NK-92 treated with Interleukin-12 subunit alpha and Interleukin-12 subunit beta, amount 100 ng/mL, for 24 hours (cell line): ENCODE measurements around the gene PTPN4.
"Not testable (repeated sequence)": the region's sequence is repeated elsewhere in the genome, so short reads cannot be mapped to it uniquely, and the experiment has no call there.

Source experiments
- DNase-seq: peaks from one replicate; lab custom pipeline; 2025; lab: John Stamatoyannopoulos, UW

Gene PTPN4

DNA sequence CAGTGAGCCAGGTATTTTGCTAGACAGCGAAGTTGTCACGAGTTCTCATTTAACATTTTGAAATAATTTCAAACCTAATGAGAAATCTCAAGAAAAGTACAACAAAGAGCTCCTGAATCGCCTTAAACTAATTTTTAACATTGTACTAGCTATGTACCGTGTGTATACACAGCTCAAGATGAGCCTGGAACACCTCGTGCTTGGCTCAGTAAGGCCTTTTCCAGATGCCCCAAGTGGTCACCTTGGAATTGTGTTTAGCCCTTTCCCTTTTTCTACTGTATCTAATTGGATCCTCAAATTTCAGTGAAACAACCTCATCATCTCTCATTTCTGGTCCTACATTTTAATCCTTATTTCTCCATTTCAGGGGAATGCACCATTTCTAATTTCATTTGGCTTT, 7.2 kb downstream of the PTPN4 start:
- no peak for DNase-seq

DNA sequence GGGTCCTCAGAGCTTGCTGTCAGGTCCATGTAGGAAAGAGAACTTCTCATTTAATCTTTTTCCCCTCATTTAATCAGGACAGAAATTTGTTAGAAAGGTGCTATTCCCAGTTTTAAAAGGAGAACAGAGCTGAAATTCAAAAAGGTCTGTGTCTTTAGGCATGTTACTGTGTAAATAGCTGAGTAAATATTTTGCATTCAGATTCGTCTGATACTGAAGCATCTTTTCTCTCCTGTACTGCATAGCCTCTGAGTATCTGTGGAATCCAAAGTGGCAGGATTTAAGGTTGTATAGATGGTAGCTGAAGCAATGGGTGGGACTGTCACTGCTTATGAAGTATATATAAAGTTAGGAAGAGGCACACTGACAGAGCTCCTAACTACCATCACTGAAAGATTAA, 9.0 kb downstream of the PTPN4 start:
- DNase-seq, result no peak

DNA sequence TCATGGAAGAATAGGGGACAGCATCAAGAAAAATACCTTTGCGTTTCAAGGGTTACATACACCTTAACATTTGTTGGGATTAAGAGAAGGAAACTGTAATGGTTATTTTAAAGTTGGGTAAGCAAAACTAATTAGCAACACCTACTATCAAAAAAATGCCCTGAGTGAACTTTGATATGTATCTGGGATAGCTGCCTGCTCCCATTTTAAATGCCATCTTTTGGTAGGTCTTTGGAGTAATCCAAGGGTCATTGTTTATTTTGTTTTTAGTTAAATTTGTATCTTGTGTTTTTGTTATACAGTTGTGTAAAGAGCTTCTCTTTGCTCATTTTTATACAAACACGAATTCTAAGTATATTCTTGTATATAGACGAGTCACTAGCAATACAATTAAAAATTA, 9.9 kb downstream of the PTPN4 start:
- no peak for DNase-seq

DNA sequence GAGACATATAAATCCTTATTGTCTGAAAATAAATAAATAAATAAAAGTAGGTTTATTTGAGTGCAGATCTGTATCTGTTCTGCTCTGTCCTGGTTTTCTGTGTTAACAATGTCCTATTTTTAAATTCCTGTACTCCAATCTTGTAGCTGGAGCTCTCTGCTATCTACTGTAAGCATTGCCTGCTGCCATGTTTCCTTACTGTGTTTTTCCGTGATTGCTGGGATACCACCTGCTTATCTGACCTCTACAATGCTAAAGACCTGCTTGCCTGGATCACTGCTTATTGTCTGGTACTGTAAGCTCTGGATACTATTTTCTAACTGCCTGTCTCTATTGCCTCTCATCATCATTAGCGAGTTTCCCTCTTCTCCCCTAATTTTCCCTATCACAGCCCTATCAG, 11.6 kb downstream of the PTPN4 start:
- DNase-seq, result no peak

DNA sequence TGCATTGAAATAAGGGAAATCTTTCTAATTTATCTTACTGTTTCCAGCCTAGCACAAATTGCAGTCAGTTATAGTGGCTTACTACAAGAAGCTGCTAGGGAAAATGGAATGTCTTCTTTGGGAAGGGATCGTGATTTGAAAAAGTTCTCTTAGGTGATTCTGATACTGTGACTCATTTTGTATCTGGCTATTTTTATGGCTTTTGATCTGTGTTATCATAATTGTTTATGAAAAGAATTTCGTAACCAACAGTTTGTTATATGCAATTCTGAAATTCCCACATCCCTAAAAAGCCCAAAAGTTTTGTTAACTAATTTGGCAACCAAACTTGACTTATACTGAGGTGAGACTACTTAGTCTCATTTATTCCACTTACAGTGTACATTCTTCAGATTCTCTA, 12.4 kb downstream of the PTPN4 start:
- DNase-seq, result no peak

DNA sequence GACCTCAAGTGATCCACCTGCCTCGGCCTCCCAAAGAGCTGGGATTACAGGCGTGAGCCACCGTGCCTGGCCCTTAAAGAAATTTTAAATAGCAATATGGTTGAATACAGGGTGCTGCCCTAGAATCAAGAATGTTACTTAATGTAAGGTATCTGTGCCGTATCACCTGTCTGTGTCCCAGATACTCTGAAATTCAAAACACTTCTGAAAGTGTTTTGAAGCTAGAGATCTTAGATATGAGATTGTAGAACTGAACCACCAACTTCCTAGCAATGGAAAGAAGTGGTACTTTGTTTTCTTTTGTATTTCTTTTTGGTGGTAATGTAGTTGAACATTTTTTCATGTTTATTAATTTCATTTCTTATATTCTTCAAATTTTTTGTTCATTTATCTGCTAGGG, 13.0 kb downstream of the PTPN4 start:
- no peak for DNase-seq

DNA sequence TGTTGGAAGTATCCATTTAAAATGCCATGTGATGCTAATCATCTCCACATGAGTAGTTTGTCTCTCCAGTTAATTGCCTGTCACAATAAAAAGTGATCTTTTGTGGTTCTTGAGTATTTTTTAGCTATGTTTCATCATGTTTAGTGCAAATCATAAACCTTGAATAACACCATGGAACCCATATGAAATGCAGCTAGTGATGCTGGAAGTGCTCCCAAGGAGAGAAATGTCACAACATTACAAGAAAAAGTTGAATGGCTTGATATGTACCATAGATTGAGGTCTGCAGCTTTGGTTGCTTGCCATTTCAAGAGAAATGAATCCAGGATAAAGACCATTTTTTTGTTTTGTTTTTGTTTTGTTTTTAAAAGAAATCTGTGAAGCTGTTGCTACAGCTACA, 14.3 kb downstream of the PTPN4 start:
- DNase-seq, result no peak

DNA sequence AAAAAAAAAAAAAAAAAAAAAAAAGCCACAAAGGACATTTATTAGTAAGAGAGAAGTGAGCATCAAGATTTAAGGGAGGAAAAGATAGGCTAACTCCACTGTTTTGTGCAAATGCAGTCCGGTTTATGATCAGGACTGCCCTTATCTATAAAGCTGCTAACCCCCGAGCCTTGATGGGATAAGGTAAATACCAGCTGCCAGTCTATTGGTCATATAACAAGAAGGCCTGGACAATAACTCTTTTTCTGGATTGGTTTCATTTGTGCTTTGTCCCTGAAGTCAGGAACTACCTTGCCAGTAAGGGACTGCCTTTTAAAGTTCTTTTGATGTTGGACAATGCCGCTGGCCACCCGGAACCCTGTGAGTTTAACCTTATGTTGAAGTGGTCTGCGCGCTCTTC, 15.4 kb downstream of the PTPN4 start:
- no peak for DNase-seq

DNA sequence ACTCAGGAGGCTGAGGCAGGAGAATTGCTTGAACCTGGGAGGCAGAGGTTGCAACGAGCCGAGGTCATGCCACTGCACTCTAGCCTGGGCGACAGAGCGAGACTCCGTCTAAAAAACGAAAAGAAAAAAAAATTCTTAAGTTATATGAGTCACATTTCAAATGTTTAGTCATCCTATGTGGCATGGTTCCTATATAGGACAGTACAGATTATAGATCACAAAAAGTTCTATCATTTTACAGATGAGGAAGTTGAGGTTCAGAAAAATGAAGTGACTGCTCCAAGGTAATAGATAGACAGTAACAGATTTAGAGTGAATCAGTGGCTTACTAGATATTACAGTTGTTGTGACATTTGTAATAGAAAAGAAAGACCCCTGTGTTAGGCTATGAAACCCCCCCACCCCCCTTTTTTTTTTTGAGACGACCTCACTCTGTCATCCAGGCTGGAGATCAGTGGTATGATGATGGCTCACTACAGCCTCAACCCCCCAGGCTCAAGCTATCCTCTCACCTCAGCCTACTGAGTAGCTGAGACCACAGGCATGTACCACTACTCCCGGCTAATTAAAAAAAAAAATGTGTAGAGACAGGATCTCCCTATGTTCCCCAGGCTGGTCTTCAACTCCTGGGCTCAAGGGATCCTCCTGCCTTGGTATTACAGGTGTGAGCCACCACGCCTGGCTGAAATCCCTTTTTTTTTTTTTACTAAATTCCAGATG, 22.7 kb downstream of the PTPN4 start:
- no peak for DNase-seq

DNA sequence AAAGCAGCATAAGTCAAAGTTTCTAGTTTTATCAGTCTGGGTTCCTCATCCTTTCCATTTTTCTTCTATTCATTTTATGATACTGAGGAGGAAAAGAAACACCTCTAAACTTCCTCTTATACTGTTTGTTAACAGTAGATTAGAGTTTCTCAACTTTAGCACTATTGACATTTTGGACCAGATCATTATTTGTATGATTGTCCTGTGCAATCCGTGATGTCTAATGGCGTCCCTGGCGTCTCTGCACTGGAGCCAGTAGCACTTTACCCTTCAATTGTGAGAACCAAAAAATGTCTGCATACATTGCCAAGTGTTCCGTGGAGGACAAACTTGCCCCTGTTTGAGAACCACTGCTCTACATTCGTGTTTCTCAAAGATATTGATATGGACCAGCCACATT, 25.2 kb downstream of the PTPN4 start:
- DNase-seq, result no peak

DNA sequence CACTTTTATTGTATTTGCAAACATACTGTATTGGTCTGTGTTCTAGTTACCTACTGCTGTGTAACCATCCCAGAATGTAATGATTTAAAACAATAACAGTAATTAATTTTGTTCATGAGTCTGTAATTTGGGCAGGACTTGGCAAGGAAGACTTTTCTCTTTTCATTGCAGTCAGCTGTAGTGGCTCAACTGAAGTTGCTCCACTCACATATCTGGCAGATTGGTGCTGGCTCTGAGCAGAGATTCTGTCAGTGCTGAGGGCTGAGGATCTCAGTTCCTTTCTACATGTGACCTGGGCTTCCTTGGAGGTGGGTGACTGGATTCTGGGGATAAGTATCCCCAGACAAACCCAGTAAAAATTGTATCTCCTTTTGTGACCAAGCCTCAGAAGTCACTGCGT, 26.6 kb downstream of the PTPN4 start:
- DNase-seq, result no peak

DNA sequence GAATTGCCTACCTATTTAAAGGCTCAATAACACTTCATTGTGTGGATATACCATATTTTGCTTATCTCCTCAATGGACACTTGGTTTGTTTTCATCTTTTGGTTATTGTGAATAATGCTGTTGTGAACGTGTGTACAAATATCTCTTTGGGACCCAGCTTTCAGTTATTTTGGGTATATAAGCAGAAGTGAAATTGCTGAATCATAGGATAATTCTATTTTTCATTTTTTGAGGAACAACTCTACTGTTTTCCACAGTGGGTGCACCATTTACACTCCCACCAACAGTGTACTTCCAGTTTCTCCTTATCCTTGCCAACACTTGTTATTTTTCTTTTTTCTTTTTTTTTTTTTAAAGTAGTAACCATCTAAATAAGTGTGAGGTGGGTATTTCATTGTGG, 29.0 kb downstream of the PTPN4 start:
- DNase-seq, result no peak

DNA sequence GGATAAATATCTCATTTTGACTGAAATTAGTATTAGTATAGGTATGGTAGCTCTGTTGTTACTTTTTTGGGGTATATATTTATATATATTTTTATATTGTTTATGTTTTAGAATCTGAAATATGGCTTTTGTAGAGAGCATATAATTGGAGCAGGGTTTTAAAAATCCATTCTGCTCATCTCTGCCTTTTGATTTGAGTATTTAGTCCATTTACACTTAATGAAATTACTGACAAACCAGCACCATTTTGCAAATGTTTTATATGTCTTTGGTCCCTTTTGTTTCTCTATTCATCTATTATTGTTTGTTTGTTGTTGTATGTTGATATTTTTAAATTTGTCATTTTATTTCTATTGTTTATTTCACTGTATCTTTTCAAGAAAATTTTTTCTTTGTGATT, 30.7 kb downstream of the PTPN4 start:
- DNase-seq, result no peak

DNA sequence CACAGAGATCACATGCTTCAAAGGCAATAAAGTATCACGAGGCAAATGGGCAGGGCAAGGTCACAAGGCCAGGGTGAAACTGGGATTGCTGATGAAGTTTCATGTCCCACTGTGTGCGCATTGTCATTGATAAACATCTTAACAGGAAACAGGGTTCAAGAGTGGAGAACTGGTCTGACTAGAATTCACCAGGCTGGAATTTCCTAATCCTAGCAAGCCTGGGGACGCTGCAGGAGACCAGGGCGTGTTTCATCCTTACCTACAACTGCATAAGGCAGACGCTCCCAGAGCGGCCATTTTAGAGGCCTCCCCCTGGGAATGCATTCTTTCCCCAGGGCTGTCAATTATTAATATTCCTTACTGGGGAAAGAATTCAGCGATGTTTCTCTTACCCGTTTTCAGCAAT, 33.2 kb downstream of the PTPN4 start:
- no peak for DNase-seq

DNA sequence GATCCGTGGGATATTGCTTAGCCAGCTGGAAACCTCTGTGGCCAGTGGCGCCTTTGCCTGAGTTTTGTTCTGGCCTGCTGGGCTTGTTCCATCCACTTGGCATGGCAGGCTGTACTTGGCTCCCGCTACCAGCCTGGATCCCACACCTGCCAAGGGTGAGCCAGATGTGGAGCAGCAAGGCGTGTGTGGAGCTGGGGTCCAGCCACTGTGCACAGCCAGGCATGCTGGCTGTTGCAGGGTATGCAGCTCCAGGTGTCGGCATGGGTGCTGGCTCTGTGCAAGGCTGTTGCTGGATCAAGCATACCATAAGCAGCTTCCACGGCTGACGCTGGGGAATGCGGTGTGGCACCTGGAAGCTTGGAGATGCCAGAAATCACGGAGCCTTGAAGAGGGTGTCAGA, 34.5 kb downstream of the PTPN4 start:
- DNase-seq, result no peak

DNA sequence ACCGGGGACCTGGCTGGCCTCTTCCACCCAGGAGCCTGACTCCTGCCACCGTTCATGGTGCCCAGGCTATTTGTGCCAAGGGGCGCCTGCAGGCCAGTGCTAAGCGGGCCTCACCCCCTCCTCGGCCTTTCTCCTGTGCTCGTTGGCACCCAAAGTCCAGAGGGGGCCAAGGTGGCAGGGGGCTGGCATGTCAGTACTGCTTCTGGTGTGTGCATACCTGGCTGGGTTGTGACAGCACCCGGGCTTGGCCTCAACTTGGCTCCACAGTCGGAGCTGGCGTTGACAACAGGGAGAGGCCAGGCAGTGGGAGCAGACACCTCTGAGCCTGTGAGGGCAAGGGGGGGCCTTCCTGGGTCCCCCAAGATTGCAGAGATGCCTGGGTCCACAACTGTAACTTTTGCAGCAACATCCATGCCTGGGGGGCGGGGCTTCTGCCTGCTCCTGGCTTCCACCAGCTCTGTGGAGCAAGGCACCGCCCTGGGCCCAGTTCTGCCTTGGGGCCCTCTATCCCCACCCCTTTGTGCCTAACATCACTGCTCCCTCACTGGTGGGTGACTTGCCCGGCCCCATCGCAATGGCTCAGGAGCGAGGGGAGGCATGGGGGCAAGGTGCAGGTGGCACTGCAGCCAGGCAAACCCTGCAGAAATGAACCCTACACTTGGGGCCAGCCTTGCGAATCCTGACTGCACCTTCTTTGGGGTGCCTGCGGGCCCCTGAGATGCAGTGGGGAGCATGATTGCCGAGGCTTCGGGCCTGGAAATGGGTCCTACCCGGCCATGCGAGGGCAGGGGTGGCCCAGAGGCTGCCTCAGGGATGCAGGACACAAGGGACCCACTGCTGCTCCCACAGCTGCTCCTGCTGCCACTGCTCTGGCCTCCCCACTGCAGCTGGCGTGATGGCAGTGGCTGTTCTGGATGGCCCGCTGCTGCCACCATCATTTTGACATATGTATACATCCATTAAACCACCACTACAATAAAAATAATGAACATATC, 35.9 kb downstream of the PTPN4 start:
- DNase-seq, result no peak

DNA sequence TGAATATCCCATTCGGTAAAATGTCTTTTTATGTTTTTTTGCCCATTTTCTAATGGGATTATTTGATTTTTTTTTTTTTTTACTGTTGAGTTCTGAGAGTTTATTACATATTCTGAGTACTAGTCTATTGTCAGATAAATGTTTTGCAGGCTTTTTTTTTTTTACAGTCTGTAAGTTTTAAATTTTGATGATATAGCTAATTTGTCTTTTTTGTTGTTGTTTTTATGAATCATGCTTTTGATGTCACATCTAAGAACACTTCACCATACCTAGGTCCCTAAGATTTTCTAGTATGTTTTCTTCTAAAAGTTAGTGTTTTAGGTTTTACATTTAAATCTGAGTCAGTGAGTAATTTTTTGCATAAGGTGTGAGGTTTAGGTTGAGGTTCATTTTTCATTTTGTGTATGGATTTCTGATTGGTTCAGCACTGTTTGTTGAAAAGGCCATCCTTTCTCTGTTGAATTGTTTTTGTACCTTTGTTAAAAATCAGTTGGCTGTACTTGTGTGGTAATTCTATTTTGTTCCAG, 40.7 kb downstream of the PTPN4 start:
- no peak for DNase-seq

DNA sequence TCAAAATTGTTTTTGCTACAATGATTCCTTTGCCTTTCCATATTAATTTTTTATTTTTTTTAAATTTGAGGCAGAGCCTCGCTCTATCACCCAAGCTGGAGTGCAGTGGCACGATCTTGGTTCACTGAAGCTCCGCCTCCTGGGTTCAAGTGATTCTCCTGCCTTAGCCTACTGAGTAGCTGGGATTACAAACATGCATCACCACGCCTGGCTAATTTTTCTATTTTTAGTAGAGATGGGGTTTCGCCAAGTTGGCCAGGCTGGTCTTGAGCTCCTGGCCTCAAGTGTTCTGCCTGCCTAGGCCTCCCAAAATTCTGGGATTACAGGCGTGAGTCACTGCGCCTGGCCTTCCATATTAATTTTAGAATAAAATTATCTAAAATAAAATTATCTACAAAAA, 41.3 kb downstream of the PTPN4 start:
- no peak for DNase-seq

DNA sequence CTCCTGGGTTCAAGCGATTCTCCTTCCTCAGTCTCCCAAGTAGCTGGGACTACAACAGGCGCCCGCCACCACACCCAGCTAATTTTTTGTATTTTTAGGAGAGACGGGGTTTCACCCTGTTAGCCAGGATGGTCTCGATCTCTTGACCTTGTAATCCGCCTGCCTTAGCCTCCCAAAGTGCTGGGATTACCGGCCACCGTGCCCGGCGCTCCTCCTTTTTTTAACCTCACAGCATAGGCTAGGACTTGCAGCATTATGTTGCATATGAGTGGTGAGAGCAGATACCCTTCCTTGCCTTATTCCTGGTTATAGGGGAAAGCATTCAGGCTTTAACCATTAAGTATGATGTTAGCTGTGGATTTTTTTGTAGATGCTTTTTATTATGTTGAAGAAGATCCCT, 42.3 kb downstream of the PTPN4 start:
- DNase-seq, result not testable (repeated sequence)

DNA sequence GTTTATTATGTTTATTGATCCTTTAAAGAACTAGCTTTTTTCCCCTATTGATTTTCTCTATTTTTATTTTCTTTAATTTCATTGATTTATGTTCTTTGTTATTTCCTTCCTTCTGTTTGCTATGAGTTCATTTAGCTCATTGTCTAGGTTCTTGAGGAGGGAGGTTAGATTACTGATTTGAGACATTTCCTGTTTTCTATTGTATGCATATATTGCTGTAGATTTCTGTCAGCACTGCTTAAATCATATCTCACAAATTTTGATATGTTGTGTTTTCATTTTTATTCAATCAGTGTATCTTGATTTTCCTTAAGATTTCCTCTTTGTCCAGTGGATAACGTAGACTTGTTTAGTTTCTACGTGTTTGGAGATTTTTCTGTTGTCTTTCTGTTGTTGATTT, 43.4 kb downstream of the PTPN4 start:
- DNase-seq, result no peak

DNA sequence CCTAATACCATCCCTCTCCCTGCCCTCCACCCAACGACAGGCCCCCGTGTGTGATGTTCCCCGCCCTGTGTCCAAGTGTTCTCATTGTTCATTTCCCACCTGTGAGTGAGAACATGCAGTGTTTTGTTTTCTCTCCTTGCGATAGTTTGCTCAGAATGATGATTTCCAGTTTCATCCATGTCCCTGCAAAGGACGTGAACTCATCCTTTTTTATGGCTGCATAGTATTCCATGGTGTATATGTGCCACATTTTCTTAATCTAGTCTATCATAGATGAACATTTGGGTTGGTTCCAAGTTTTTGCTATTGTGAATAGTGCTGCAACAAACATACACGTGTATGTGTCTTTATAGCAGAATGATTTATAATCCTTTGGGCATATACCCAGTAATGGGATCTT, 44.7 kb downstream of the PTPN4 start:
- DNase-seq, result not testable (repeated sequence)

DNA sequence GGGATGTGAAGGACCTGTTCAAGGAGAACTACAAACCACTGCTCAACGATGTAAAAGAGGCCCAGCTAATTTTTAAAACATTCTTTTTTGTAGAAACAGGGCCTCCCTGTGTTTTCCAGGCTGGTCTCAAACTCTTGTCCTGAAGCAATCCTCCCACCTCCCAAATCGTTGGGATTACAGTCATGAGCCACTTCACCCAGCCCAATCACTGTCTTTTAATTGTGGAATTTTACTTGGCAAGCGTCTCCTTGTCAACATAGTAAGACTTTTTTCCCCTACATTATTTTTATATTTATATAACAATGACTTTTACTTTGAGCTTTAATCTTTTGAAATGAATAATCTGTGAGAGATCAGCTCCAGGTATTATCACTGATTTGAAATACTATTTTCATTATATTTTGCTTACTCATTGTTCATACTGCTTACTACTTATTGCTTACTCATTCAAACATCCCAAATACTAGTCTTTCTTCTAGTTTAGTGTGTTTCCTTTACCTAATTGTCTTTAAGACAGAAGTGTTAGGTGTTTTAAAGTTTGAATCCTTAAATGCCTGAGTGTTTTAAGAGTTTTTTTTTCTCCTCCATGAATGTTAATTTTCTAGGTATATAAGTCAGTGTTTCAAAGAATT, 48.9 kb downstream of the PTPN4 start:
- no peak for DNase-seq
